Measurements from ENCODE around the gene ISYNA1. TPM values are rescaled to one million over a fixed set of nuclear protein-coding genes. Genes with fewer than 3 reads are reported as not detected.

ISYNA1 gene
- total and polyA plus RNA-seq, 2 of the 4 experiments (the other 2 are of a cell fraction): 3.4 to 24.7 TPM

DNA sequence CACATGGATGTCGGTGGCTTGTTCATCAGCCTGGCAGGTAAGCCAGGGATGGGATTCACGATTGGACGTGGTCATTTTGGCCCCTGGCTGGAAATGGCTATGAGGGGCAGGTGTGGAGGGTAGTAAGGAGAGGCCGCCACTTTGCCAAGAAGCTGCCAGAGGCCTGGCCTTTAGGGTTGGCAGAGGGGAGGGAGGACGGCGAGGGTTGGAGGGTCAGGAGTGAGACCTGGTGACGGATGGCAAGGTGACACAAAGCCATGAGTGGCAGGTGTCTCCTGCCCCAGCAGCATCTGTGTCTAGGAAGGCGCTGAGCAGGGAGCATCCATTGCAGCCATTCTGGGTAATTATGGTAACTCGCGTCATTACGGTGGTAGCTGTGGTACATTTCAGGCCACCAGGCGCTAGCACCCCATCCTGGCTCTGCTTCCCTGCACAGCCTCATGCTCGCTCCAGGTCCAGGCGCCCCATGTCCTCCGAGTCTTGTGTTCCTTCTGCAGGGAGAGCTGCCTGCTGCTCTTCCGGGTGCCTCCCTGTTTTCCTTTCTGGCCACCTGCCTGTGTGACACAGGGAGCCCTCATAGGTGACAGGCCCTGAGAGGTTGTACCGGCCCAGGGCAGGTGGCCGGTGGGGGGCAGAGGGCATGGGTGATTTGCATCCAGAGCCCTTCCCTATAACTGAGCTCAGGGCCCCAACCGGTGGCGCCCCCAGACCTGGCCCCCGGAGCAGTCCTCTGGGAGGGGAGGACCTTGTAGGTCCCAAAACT is 14.5 kb downstream of the ISYNA1 start:
- TF ChIP-seq CEBPB (IDR thresholded peaks at IDR 0.05; ENCODE audit: low read depth, low read length): no peak
- TF ChIP-seq, protein P1, sequence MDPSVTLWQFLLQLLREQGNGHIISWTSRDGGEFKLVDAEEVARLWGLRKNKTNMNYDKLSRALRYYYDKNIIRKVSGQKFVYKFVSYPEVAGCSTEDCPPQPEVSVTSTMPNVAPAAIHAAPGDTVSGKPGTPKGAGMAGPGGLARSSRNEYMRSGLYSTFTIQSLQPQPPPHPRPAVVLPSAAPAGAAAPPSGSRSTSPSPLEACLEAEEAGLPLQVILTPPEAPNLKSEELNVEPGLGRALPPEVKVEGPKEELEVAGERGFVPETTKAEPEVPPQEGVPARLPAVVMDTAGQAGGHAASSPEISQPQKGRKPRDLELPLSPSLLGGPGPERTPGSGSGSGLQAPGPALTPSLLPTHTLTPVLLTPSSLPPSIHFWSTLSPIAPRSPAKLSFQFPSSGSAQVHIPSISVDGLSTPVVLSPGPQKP (IDR thresholded peaks at IDR 0.05; ENCODE audit: borderline replicate concordance, low read depth, low read length): no peak
- no peak for TF ChIP-seq MAFK (IDR thresholded peaks at IDR 0.05; ENCODE audit: low read depth, low read length)
- TF ChIP-seq MXI1 (IDR thresholded peaks at IDR 0.05; ENCODE audit: borderline replicate concordance, low read depth, low read length): no peak
- no peak for TF ChIP-seq RAD21 (IDR thresholded peaks at IDR 0.05; ENCODE audit: low read length)
- no peak for TF ChIP-seq RCOR1 (IDR thresholded peaks at IDR 0.05; ENCODE audit: insufficient replicate concordance, low read length)
- TF ChIP-seq FOS (IDR thresholded peaks at IDR 0.05; ENCODE audit: low read depth, low read length): no peak
- TF ChIP-seq MAZ (IDR thresholded peaks at IDR 0.05; ENCODE audit: borderline replicate concordance, low read depth, low read length): no peak
- no peak for TF ChIP-seq RFX5 (IDR thresholded peaks at IDR 0.05; ENCODE audit: low read depth, low read length)
- TF ChIP-seq, protein P2, sequence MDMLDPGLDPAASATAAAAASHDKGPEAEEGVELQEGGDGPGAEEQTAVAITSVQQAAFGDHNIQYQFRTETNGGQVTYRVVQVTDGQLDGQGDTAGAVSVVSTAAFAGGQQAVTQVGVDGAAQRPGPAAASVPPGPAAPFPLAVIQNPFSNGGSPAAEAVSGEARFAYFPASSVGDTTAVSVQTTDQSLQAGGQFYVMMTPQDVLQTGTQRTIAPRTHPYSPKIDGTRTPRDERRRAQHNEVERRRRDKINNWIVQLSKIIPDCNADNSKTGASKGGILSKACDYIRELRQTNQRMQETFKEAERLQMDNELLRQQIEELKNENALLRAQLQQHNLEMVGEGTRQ (IDR thresholded peaks at IDR 0.05; ENCODE audit: low read depth, low read length): no peak
- peaks cover 21% of the 10 kb centered on the region for H3K9me1 ChIP-seq (ENCODE audit: insufficient read depth, low read length)
- WGBS, 2 experiments (ENCODE audit: extremely low coverage in 2 of 2, insufficient read length in 1 of 2): 94% methylated on average over 11 of the region's 21 CpGs; no CpG with 5 or more reads in 1 of the 2 experiments
- ChIA-PET POLR2A (ENCODE audit: unreplicated experiment) (no interaction called here), CTCF (no interaction called here)
- H3K79me1 ChIP-seq (ENCODE audit: low read depth in 1 of 2, low read length in 2 of 2): peaks cover 4 to 79% of the 10 kb centered on the region in 2 experiments
- no peak overlapping the region for H3K27ac ChIP-seq (ENCODE audit: insufficient read depth, low read length)
- in situ Hi-C loops (cut with MboI; ENCODE audit: low sequenced_read_pairs): no loop called here
- H3K4me2 ChIP-seq (ENCODE audit: low read depth, low read length): no peak overlapping the region
- H2BK120ac ChIP-seq (ENCODE audit: low read depth, low read length): no peak overlapping the region
- no TSS peak for BruUV-seq (replicated peaks)
- H3K4me3 ChIP-seq (ENCODE audit: insufficient read depth, low read depth, low read length): no peak overlapping the region
- H3K36me3 ChIP-seq (ENCODE audit: control insufficient read depth, insufficient read depth, low read length): no peaks in the 10 kb centered on the region; the same call in 1 of the 2 replicates
- no peak overlapping the region for H2AK9ac ChIP-seq (replicated peaks; ENCODE audit: low read depth, low read length, poor library complexity)
- no peaks in the 10 kb centered on the region for H3K27me3 ChIP-seq (ENCODE audit: control insufficient read depth, insufficient read depth, low read length)
- H3K23ac ChIP-seq (ENCODE audit: low read depth, low read length): no peak overlapping the region
- ATAC-seq (ENCODE audit: low read depth): no peak
- no peak overlapping the region for H4K8ac ChIP-seq (ENCODE audit: low read depth in 2 of 2, low read length in 2 of 2)
- intact Hi-C loops (cut with micrococcal nuclease): no loop called here
- no peak overlapping the region for H3K56ac ChIP-seq (ENCODE audit: extremely low read depth, insufficient read depth, low read length)
- dilution Hi-C loops (cut with HindIII; ENCODE audit: low sequenced_read_pairs, unreplicated experiment): no loop called here
- no peak overlapping the region for H4K91ac ChIP-seq (ENCODE audit: insufficient read depth, low read depth, low read length)
- DNase-seq: no peak
- H2BK20ac ChIP-seq (ENCODE audit: low read depth, low read length): no peak overlapping the region
- no peak overlapping the region for H3K18ac ChIP-seq (ENCODE audit: low read depth, low read length)
- H3K4ac ChIP-seq (ENCODE audit: low read depth, low read length): no peak overlapping the region
- no peak overlapping the region for H2BK15ac ChIP-seq (ENCODE audit: low read depth, low read length)
- peaks cover 72% of the 10 kb centered on the region for H4K20me1 ChIP-seq (ENCODE audit: insufficient read depth, low read length)
- H3K9ac ChIP-seq (ENCODE audit: low read depth, low read length): no peak overlapping the region
- H3K14ac ChIP-seq (replicated peaks; ENCODE audit: low read depth, low read length): no peak overlapping the region
- peaks cover 18% of the 10 kb centered on the region for H3K4me1 ChIP-seq (ENCODE audit: control insufficient read depth, insufficient read depth, low read length)
- no peak overlapping the region for H2AFZ ChIP-seq (replicated peaks; ENCODE audit: low read length, poor library complexity)
- no peak overlapping the region for H2AK5ac ChIP-seq (ENCODE audit: low read depth, low read length)
- no peak overlapping the region for H2BK5ac ChIP-seq (ENCODE audit: low read depth, low read length, poor library complexity, severe bottlenecking)
- no peaks in the 10 kb centered on the region for H3K9me3 ChIP-seq (ENCODE audit: control insufficient read depth, insufficient read depth, low read length)
- H4K5ac ChIP-seq (ENCODE audit: low read depth, low read length): no peak overlapping the region
